Forelimb muscle (tissue), 1 donor: ENCODE data around the gene KRTAP12-1. TPM values are rescaled to one million over a fixed set of nuclear protein-coding genes. Genes with fewer than 3 reads are reported as not detected.

Experiments
- DNase-seq: peaks from one replicate; pipeline ENCODE4 v3.0.0-alpha.2; 2013; ENCODE audit warnings: low read depth
- polyA plus RNA-seq: library from polyadenylated mRNA; unstranded; fragments of 120-200 nt; gene quantifications from one replicate; pipeline ENCODE4 v1.2.1, GENCODE V29; 2013; ENCODE audit not compliant: insufficient read length

Gene KRTAP12-1
- polyA plus RNA-seq, 1 donor = not detected

DNA sequence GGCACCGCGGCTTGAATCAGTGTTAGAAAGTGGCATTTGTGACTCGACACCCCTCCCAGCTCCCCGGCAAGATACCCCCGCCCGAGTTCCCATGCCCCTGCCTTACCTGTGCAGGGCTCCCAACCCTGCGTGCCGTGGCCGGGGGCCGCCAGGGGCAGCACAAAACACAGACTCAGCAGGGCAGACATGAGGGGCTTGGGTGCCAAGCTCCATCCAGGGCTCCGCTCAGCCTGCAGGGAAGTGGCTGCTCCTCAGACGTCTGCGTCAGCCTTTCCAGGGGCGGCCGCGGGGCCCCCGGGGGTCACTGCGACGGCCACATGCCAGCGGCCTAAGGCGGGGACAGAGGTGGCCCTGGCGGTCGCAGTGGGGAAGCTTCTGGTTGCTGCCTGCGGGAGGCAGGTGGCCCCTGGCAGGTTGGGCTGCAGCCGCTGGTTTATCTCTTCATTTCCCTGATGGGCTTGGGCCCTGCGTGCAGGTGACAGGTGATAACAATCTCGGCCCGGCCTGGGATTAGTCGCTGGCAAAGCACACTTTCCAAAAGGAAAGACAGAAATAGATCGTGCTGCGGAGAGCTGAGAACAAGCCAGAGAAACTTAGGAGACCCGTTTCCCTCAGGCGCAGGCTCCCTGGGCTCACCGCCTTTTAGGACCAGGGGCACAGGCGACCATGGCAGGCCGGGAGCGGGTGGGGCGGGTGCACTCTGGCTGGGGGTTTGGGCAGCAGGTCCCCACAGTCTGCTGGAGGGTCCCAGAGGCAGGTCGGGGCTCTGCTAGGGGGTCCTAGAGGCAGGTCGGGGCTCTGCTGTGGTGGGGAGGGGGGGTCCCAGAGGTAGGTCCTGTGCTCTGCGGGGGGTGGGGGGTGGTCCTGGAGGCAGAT, 29.6 kb upstream of the KRTAP12-1 start, which contains the start of gene TSPEAR:
TSPEAR (minus strand) TSS at position 246 of the 876 bp plus-strand sequence; CDS start at position 188, 58 bp downstream.
- DNase-seq = no peak

DNA sequence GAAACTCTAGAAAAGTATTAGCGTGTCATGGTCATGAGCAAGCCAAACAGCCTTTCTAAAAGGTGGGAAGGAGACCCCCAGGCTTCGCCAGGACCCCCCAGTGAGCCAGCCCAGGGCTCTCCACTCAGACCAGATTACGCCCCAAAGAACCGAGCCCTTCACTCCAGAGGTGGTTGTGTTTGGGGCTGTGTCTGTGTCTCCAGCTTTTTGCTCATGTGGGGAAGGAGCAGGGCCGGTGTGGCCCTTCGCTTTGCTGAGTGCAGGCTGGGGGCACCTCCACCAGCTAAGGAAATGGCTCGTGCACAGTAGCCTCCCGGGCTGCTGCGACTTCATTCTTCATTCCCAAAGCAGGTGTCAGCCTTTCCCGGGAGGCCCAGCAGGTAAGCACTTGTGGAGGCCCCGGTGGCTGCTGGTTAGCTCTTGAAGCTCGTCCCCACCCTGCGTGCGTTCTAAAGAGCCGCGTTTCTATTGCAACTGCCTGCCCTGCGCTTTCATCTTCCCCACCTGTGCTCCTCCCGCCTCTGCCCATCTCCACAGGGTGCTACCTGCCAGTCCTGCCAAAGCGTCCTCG, 28.9 kb upstream of the KRTAP12-1 start:
- no peak for DNase-seq

- DNase-seq = no peak
Observed at GRCh38 chr21:44710294-44710665, 28.3 kb upstream of the KRTAP12-1 start.

DNA sequence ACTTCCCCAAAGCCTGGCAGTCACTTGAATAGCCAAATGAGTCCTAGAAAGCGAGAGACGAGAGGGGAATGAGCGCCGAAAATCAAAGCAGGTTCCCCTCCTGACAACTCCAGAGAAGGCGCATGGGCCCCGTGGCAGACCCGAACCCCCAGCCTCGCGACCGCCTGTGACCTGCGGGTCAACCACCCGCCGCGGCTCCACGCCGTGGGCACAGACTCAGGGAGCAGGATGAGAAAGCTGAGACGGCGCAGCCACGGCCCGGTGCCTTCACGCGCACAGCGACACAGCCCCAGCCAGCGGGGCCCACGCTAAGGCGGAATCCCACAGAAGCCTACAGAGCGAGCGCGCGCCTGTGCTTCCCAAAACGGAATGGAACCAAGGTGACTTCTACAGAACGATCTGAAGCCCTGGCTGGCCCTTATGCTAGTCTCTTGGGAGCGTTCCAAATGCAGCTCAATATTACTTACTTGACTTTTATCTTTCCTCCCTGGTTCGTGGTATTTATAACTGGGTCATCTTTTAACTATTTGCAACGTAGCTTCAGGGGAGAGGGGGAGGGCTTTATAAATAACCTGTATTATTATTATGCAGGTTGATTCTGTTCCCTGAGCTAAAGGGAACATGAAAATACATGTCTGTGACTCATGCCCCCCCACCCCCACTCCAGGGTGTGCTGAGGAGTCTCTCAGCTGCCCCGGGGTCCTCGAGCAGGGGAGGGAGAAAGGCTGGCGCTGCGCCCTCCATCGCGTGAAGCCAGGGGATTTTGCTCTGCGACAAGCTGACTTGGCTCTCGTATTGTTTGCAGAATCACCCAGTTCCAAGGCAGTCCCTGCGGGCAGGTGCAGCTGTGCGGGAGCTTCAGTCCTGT, 27.7 kb upstream of the KRTAP12-1 start:
- no peak for DNase-seq

DNA sequence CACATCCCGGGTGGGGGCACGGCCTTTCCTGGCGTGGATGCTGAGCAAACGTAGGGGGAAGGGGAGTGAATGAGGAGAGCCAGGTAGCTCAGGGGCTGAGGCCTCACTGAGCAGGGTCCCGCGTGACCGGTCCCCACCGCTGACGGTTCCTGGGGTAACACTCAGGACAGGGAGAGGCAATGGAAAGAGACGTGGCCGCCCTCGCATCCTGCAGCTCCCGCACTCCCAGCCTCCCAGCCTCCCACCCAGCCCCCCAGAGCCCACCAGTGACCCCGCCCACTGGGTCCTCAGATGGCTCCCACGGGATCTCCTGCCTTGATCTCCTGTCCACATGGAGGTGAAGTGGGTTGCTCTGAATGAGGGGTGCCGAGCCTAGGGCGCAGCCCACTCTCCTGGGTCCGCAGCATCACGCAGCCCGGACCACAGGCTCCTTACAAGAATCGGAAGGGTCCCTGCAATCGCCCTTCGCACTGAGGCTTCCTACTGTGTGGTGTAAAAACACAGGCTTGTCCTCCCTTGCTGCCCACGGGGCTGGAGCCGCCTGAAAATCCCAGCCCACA, 27.0 kb upstream of the KRTAP12-1 start:
- no peak for DNase-seq

- no peak for DNase-seq
Observed at GRCh38 chr21:44708213-44708865, 26.4 kb upstream of the KRTAP12-1 start.

GRCh38 chr21:44706706-44707581, 25.0 kb upstream of the KRTAP12-1 start:
- DNase-seq = no peak

- DNase-seq = no peak
Observed at GRCh38 chr21:44706026-44706705, 24.2 kb upstream of the KRTAP12-1 start.

- DNase-seq = no peak
Observed at GRCh38 chr21:44704636-44705001, 22.7 kb upstream of the KRTAP12-1 start.

GRCh38 chr21:44703731-44704635, 22.0 kb upstream of the KRTAP12-1 start:
- no peak for DNase-seq

DNA sequence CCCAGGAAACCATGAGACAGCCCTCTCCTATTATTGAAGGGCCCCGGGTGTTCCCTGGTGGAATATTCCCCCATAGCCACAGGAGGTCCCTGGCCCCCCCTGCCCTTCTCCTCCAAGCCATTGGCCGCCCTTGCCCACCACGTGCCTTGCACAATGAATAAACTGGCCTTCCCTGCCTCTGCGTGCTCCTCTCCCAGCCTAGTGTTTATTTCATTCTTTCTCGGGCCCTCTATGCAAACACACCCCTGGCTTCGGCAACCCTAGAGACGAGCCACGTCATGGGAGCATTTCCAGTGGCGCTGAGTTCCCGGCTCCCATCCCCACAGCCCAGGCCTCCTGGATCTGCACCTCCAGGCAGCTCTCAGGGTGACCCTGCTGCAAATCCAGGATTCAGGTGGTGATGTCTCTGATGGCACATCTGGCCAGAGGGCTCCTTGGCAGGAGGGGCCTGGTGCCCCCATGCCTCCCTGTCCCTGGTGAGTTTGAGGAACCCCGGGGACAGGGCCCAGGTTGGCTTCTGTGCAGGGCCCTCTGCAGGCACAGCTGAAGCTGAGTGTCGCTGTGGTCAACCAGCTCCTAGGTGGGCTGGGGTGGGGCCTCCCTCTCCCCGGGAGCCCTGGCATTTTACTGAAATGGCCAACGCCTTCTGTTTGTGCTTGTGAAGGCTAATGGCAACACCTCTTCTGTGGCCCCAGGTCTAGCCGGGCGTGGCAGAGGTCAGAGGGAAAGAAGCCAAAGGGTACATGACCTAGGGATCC, 21.2 kb upstream of the KRTAP12-1 start:
- no peak for DNase-seq

- no peak for DNase-seq
Observed at GRCh38 chr21:44702111-44702972, 20.4 kb upstream of the KRTAP12-1 start.

DNA sequence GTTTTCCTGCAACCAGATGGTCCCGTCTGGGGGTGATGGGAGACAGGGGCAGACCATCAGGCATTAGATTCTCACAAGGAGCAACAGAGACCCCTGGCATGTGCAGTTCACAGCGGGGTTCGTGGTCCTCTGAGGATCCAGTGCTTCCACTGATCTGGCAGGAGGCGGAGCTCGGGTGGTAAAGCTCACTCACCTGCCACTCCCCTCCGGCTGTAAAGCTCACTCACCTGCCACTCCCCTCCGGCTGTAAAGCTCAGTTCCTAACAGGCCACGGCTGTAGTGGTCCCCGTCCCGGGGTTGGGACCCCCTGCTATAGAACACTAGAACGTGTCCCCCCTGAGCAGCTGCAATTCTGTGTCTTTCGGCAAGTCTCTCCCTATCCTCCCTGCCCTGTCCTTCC, 19.6 kb upstream of the KRTAP12-1 start:
- no peak for DNase-seq

- no peak for DNase-seq
Observed at GRCh38 chr21:44701023-44701400, 19.0 kb upstream of the KRTAP12-1 start.

- no peak for DNase-seq
Observed at GRCh38 chr21:44700101-44701022, 18.4 kb upstream of the KRTAP12-1 start.

DNA sequence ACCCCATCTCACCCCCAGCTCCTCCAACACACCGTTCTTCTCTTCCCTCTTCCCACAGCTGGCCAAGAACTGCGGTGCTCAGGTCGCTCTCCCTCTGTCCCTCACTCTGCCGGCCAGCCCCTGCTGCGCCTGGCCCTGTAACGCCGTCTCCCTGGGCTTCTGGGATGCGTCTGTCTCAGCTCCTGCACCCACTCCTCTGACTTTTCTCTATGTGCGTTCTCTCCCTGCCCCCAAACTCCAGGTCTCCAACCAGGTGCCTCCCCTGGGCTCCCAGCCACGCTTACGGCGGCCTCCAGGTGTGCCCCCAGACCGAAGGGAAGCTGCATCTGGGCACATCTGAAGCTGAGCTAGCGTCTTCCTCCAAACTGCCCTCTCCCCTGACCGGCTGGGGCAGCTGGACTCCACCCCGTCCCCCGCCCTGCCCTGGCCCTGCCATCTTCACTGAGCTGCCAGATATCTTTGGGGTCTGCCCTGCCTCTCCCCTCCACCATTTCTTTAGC, 17.6 kb upstream of the KRTAP12-1 start:
- DNase-seq = no peak
